GM08714 (cell line): ENCODE results near the gene PLBD2.

Source experiments
- H3K4me3 ChIP-seq: fragments of 200-500 bp; sonication (Bioruptor generic); 2 replicates; pipeline ENCODE4 v1.5.1; 2014; ENCODE audit warnings: mild to moderate bottlenecking, low read length, inconsistent platforms
- ZNF274 ChIP-seq: IDR thresholded peaks from 2 replicates; pipeline ENCODE4 v1.6.1; 2012; ENCODE audit warnings: mild to moderate bottlenecking, low read depth, low read length

PLBD2 gene

DNA sequence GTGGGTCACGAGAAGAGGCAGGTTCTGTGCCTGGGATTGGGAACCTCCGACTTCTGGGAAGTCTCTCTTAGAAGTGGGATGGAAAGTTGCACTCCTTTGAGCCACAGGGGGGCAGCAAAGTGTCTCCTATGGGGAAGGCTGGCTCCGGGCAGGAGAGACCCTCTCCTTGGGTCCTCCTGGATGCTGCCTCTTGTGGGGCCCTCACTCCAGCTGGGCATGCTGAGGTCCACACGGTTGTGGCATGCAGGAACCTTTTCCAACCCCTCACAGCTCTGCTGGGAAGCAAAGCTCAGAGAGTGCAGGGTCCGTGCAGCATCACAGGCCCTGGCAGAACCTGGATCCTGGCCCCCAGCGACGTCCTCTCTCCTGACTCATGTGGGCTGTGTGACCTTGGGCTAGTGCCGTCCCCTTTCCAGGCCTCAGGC is 81.2 kb downstream of the PLBD2 start:
- no peak for TF ChIP-seq ZNF274
- no peak overlapping the region for H3K4me3 ChIP-seq

DNA sequence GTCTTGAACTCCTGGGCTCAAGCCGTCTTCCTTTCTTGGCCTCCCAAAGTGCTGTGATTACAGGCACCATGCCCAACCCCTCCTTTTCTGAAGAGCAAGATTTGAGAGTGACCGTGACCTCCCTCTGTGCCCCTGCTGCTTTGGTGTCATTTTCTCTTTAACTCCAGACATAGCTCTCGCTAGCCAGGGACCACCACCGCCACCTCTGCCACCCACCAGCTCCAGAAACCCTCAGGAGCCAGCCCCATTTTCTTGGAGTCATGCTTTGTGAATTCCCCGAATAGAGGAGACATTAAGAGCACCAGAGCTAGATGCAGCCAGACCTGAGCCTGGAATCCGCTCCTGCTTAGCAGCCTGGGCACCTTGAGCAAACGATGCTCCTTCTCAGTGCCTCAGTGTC is 81.9 kb downstream of the PLBD2 start:
- no peak overlapping the region for H3K4me3 ChIP-seq
- TF ChIP-seq ZNF274 = no peak
